Activated CD4-positive, alpha-beta T cell treated with anti-CD3 and anti-CD28 coated beads, Interleukin-2, amount 50 U/mL, for 4 hours (primary cell): ENCODE measurements around the gene TMEFF1.

ENCODE experiments used
- DNase-seq, 2 experiments: peaks; one replicate each; pipeline ENCODE4 v3.0.0-alpha.2; 2020

TMEFF1 gene

GRCh38 chr9:100447041-100447440, 25.9 kb upstream of the TMEFF1 start:
- no peak for DNase-seq

- no peak for DNase-seq
Observed at GRCh38 chr9:100448266-100448665, 24.7 kb upstream of the TMEFF1 start.

- DNase-seq, result no peak
Observed at GRCh38 chr9:100449420-100449819, 23.5 kb upstream of the TMEFF1 start.

GRCh38 chr9:100452894-100453293, 20.1 kb upstream of the TMEFF1 start:
- no peak for DNase-seq

- no peak for DNase-seq
Observed at GRCh38 chr9:100455470-100455869, 17.5 kb upstream of the TMEFF1 start.

- DNase-seq, result no peak
Observed at GRCh38 chr9:100457517-100457916, 15.4 kb upstream of the TMEFF1 start.

- no peak for DNase-seq
Observed at GRCh38 chr9:100459963-100460362, 13.0 kb upstream of the TMEFF1 start.

- no peak for DNase-seq
Observed at GRCh38 chr9:100465274-100465673, 7.7 kb upstream of the TMEFF1 start.

- DNase-seq, result no peak
Observed at GRCh38 chr9:100465761-100466160, 7.2 kb upstream of the TMEFF1 start.

GRCh38 chr9:100466171-100466828, 6.6 kb upstream of the TMEFF1 start:
- DNase-seq, result no peak

- no peak for DNase-seq
Observed at GRCh38 chr9:100466829-100467221, 6.1 kb upstream of the TMEFF1 start.

GRCh38 chr9:100468041-100468440, 4.9 kb upstream of the TMEFF1 start:
- no peak for DNase-seq

- no peak for DNase-seq
Observed at GRCh38 chr9:100472268-100472667, 681 bp upstream of the TMEFF1 start.

- DNase-seq, result peak in 1 of 2 experiments; percentile 10
Observed at GRCh38 chr9:100473276-100474081, 530 bp downstream of the TMEFF1 start.

GRCh38 chr9:100474082-100474923, 1.4 kb downstream of the TMEFF1 start:
- DNase-seq, result no peak

GRCh38 chr9:100474924-100475276, 2.0 kb downstream of the TMEFF1 start:
- no peak for DNase-seq

- DNase-seq, result no peak
Observed at GRCh38 chr9:100477241-100477640, 4.3 kb downstream of the TMEFF1 start.

- no peak for DNase-seq
Observed at GRCh38 chr9:100478192-100478591, 5.2 kb downstream of the TMEFF1 start.

- no peak for DNase-seq
Observed at GRCh38 chr9:100479820-100480219, 6.9 kb downstream of the TMEFF1 start.

- DNase-seq, result no peak
Observed at GRCh38 chr9:100485196-100485595, 12.2 kb downstream of the TMEFF1 start.

- DNase-seq, result no peak
Observed at GRCh38 chr9:100486479-100487176, 13.7 kb downstream of the TMEFF1 start.

- no peak for DNase-seq
Observed at GRCh38 chr9:100488177-100488576, 15.2 kb downstream of the TMEFF1 start.

GRCh38 chr9:100489836-100490235, 16.9 kb downstream of the TMEFF1 start:
- no peak for DNase-seq
